ENCODE measurements around the gene ADCY3.
A peak's percentile ranks its signal among the peaks of the same experiment; 100 is the strongest.

Gene ADCY3

DNA sequence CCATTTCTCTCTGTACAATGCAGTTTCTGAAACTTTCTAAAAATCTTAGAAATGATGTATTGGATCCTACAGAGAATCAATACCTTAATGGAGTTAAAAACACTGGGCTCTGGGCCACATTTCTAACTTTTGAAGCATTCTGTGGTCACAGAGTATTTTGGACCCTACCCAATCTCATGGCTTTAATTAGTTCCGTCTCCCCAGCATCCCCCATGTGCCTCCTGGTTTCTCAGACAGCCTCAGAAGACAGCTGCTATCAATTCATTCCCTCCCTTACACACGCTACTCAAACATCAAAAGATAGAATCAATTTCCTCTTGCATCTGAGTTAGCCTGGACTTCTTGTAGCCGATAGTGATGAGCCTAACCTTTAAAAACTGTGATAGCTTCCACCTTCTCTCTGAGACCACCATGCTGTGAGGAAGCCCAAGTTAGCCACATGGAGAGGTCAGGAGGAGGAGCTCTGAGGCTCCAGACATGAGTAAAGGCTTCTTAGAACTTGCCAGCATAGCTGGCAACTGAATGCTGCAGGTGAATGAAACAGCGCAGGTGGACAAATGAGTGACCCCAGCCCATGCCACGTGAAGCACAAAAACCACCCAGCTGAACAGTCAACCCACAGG lies 10.4 kb downstream of the ADCY3 start:
- TF ChIP-seq, protein P1, sequence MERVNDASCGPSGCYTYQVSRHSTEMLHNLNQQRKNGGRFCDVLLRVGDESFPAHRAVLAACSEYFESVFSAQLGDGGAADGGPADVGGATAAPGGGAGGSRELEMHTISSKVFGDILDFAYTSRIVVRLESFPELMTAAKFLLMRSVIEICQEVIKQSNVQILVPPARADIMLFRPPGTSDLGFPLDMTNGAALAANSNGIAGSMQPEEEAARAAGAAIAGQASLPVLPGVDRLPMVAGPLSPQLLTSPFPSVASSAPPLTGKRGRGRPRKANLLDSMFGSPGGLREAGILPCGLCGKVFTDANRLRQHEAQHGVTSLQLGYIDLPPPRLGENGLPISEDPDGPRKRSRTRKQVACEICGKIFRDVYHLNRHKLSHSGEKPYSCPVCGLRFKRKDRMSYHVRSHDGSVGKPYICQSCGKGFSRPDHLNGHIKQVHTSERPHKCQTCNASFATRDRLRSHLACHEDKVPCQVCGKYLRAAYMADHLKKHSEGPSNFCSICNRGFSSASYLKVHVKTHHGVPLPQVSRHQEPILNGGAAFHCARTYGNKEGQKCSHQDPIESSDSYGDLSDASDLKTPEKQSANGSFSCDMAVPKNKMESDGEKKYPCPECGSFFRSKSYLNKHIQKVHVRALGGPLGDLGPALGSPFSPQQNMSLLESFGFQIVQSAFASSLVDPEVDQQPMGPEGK (CRISPR knock-in tag; IDR thresholded peaks at IDR 0.05; ENCODE audit: borderline replicate concordance) = no peak
- TF ChIP-seq ZNF565 (CRISPR knock-in tag; conservative IDR thresholded peaks at IDR 0.05; ENCODE audit: low read depth) = peak; percentile 88; the same call in 1 of the 2 replicates

DNA sequence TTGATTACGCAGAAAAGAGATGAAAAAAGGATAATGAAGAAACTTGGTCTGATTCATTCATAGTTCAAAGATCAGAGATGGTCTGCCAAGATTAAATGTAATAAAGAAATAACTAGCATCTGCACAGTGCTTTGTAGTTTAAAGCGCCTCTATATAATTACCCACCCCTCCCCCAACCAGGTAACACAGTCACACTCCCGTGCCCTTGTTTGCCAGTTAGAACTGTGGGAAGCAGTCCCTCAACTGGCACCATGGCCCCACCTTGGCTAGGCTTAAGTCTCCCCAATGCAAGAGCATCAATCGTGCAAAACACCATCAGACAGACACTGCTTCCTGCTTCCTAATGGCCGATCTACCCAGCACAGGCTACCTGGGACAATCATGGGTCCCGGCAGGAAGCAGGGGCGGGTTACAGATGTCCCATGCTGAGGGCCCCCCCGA lies 11.6 kb downstream of the ADCY3 start:
- no peak for ATAC-seq
- TF ChIP-seq, protein P2, sequence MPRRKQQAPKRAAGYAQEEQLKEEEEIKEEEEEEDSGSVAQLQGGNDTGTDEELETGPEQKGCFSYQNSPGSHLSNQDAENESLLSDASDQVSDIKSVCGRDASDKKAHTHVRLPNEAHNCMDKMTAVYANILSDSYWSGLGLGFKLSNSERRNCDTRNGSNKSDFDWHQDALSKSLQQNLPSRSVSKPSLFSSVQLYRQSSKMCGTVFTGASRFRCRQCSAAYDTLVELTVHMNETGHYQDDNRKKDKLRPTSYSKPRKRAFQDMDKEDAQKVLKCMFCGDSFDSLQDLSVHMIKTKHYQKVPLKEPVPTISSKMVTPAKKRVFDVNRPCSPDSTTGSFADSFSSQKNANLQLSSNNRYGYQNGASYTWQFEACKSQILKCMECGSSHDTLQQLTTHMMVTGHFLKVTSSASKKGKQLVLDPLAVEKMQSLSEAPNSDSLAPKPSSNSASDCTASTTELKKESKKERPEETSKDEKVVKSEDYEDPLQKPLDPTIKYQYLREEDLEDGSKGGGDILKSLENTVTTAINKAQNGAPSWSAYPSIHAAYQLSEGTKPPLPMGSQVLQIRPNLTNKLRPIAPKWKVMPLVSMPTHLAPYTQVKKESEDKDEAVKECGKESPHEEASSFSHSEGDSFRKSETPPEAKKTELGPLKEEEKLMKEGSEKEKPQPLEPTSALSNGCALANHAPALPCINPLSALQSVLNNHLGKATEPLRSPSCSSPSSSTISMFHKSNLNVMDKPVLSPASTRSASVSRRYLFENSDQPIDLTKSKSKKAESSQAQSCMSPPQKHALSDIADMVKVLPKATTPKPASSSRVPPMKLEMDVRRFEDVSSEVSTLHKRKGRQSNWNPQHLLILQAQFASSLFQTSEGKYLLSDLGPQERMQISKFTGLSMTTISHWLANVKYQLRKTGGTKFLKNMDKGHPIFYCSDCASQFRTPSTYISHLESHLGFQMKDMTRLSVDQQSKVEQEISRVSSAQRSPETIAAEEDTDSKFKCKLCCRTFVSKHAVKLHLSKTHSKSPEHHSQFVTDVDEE (CRISPR knock-in tag; IDR thresholded peaks at IDR 0.05) = no peak
- TF ChIP-seq, protein P1 (CRISPR knock-in tag; IDR thresholded peaks at IDR 0.05; ENCODE audit: borderline replicate concordance) = no peak
- no peak for TF ChIP-seq ZNF565 (CRISPR knock-in tag; conservative IDR thresholded peaks at IDR 0.05; ENCODE audit: low read depth)
- TF ChIP-seq, protein P3, sequence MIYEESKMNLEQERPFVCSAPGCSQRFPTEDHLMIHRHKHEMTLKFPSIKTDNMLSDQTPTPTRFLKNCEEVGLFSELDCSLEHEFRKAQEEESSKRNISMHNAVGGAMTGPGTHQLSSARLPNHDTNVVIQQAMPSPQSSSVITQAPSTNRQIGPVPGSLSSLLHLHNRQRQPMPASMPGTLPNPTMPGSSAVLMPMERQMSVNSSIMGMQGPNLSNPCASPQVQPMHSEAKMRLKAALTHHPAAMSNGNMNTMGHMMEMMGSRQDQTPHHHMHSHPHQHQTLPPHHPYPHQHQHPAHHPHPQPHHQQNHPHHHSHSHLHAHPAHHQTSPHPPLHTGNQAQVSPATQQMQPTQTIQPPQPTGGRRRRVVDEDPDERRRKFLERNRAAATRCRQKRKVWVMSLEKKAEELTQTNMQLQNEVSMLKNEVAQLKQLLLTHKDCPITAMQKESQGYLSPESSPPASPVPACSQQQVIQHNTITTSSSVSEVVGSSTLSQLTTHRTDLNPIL (CRISPR knock-in tag; IDR thresholded peaks at IDR 0.05; ENCODE audit: low read depth) = no peak
- TF ChIP-seq, protein P4, sequence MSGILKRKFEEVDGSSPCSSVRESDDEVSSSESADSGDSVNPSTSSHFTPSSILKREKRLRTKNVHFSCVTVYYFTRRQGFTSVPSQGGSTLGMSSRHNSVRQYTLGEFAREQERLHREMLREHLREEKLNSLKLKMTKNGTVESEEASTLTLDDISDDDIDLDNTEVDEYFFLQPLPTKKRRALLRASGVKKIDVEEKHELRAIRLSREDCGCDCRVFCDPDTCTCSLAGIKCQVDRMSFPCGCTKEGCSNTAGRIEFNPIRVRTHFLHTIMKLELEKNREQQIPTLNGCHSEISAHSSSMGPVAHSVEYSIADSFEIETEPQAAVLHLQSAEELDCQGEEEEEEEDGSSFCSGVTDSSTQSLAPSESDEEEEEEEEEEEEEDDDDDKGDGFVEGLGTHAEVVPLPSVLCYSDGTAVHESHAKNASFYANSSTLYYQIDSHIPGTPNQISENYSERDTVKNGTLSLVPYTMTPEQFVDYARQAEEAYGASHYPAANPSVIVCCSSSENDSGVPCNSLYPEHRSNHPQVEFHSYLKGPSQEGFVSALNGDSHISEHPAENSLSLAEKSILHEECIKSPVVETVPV (CRISPR knock-in tag; IDR thresholded peaks at IDR 0.05) = no peak
- no peak for TF ChIP-seq TCF4 (CRISPR knock-in tag; IDR thresholded peaks at IDR 0.05; ENCODE audit: borderline replicate concordance)
- TF ChIP-seq ZFP3 (CRISPR knock-in tag; IDR thresholded peaks at IDR 0.05) = no peak
- TF ChIP-seq ZNF70 (CRISPR knock-in tag; IDR thresholded peaks at IDR 0.05) = no peak
- TF ChIP-seq ZC3H10 (CRISPR knock-in tag; IDR thresholded peaks at IDR 0.05) = no peak
- TF ChIP-seq, protein P5, sequence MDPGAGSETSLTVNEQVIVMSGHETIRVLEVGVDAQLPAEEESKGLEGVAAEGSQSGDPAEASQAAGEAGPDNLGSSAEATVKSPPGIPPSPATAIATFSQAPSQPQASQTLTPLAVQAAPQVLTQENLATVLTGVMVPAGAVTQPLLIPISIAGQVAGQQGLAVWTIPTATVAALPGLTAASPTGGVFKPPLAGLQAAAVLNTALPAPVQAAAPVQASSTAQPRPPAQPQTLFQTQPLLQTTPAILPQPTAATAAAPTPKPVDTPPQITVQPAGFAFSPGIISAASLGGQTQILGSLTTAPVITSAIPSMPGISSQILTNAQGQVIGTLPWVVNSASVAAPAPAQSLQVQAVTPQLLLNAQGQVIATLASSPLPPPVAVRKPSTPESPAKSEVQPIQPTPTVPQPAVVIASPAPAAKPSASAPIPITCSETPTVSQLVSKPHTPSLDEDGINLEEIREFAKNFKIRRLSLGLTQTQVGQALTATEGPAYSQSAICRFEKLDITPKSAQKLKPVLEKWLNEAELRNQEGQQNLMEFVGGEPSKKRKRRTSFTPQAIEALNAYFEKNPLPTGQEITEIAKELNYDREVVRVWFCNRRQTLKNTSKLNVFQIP (CRISPR knock-in tag; IDR thresholded peaks at IDR 0.05; ENCODE audit: borderline replicate concordance, low read depth) = no peak
- no peak for TF ChIP-seq PPARA (CRISPR knock-in tag; IDR thresholded peaks at IDR 0.05; ENCODE audit: borderline replicate concordance)
- TF ChIP-seq SNAI2 (CRISPR knock-in tag; IDR thresholded peaks at IDR 0.05) = no peak
- no peak for TF ChIP-seq TOX (CRISPR knock-in tag; IDR thresholded peaks at IDR 0.05; ENCODE audit: borderline replicate concordance)
- TF ChIP-seq ESRRG (CRISPR knock-in tag; IDR thresholded peaks at IDR 0.05) = no peak
- no peak for TF ChIP-seq ZFP30 (CRISPR knock-in tag; IDR thresholded peaks at IDR 0.05)
- TF ChIP-seq ISL1 (CRISPR knock-in tag; IDR thresholded peaks at IDR 0.05) = no peak
- no peak for TF ChIP-seq ARNTL (CRISPR knock-in tag; IDR thresholded peaks at IDR 0.05; ENCODE audit: borderline replicate concordance, low read depth)
- no peak for TF ChIP-seq GLIS3 (CRISPR knock-in tag; IDR thresholded peaks at IDR 0.05)
- no peak for TF ChIP-seq BACH2 (CRISPR knock-in tag; IDR thresholded peaks at IDR 0.05; ENCODE audit: borderline replicate concordance)
- no peak for TF ChIP-seq CSDC2 (CRISPR knock-in tag; IDR thresholded peaks at IDR 0.05)

More for the DNA sequence above, 10.4 kb downstream of the ADCY3 start:
- ATAC-seq = peak; percentile 85

Measured in SK-N-SH treated with all-trans-retinoic acid at 6 μM for 48 hours (cell line).